Natural killer cell (primary cell): ENCODE data around the gene FATE1. TPM values are rescaled to one million over a fixed set of nuclear protein-coding genes. Genes with fewer than 3 reads are reported as not detected.

Experiments
- ATAC-seq, 3 donors: fragments of 150-1000 bp in 2 of 3; fragments of 200-7000 bp in 1 of 3; cut with Tn5 transposase; 1 replicate in 1 of 3; 2 replicates in 2 of 3; pipeline ENCODE4 v1.10.0; 2021; ENCODE audit warnings: mild to moderate bottlenecking in 2 of 3, moderate library complexity in 2 of 3
- DNase-seq, 2 donors: peaks; one replicate each; pipeline versions ENCODE4 v3.0.0 to v3.0.0-alpha.2; 2013 to 2021; ENCODE audit warnings: mixed read lengths in 1 of 2
- H3K27ac ChIP-seq: one replicate; pipeline ENCODE4 v1.5.1; 2013; ENCODE audit warnings: mild to moderate bottlenecking, low read length
- H3K27me3 ChIP-seq: one replicate; pipeline ENCODE4 v1.6.1; 2013; ENCODE audit warnings: low read length; ENCODE audit not compliant: control insufficient read depth, insufficient read depth
- H3K36me3 ChIP-seq: one replicate; pipeline ENCODE4 v1.6.1; 2013; ENCODE audit warnings: low read length; ENCODE audit not compliant: control insufficient read depth, insufficient read depth
- H3K4me1 ChIP-seq: one replicate; pipeline ENCODE4 v1.6.1; 2013; ENCODE audit warnings: low read length; ENCODE audit not compliant: control insufficient read depth, insufficient read depth
- H3K4me3 ChIP-seq: one replicate; pipeline ENCODE4 v1.5.1; 2013; ENCODE audit warnings: low read length
- H3K9me3 ChIP-seq: one replicate; pipeline ENCODE4 v1.6.1; 2013; ENCODE audit warnings: low read length; ENCODE audit not compliant: control insufficient read depth, insufficient read depth
- H3K27ac Mint-ChIP-seq, 2 donors: one replicate each; pipeline ENCODE4 v1.8.0; 2022; ENCODE audit warnings: mild to moderate bottlenecking in 2 of 2, mixed read lengths in 2 of 2, moderate library complexity in 1 of 2
- H3K27me3 Mint-ChIP-seq, 2 donors: one replicate each; pipeline ENCODE4 v1.8.0; 2022; ENCODE audit warnings: low read depth in 2 of 2, mixed read lengths in 2 of 2
- H3K36me3 Mint-ChIP-seq: one replicate; pipeline ENCODE4 v1.8.0; 2022; ENCODE audit warnings: mixed read lengths
- H3K4me1 Mint-ChIP-seq, 2 donors: one replicate each; pipeline ENCODE4 v1.8.0; 2022; ENCODE audit warnings: mixed read lengths in 2 of 2
- H3K4me3 Mint-ChIP-seq: one replicate; pipeline ENCODE4 v1.8.0; 2022; ENCODE audit warnings: mild to moderate bottlenecking, moderate library complexity, mixed read lengths
- H3K9me3 Mint-ChIP-seq, 2 donors: one replicate each; pipeline ENCODE4 v1.8.0; 2022; ENCODE audit warnings: mixed read lengths in 2 of 2
- WGBS: methylation state at CpG from one replicate; pipeline ENCODE4 v1.1.7; 2013; ENCODE audit warnings: missing lambda C conversion rate; ENCODE audit not compliant: insufficient coverage; 5-methylcytosine and 5-hydroxymethylcytosine counted together
- intact Hi-C: fragments of 100-400 bp; cut with micrococcal nuclease; formaldehyde crosslinking; loops from one replicate; pipeline ENCODE4 v1.14.2; 2022
- total RNA-seq, 4 donors: library from RNA; stranded (reverse); fragments of 120-200 nt in 1 of 4; gene quantifications; one replicate each; pipeline versions ENCODE4 v1.2.3 to v1.2.4, GENCODE V29; 2013 to 2022
- TF ChIP-seq, protein P1 (sequence below): fragments of 200-600 bp; IDR thresholded peaks from one replicate; pipeline ENCODE4 v1.8.0; 2022; ENCODE audit warnings: antibody characterized with exemption

Gene FATE1
- total RNA-seq, 3 donors from 2014 or later (not counting 1 experiment from before 2014, with no cell fraction given), result not detected

DNA sequence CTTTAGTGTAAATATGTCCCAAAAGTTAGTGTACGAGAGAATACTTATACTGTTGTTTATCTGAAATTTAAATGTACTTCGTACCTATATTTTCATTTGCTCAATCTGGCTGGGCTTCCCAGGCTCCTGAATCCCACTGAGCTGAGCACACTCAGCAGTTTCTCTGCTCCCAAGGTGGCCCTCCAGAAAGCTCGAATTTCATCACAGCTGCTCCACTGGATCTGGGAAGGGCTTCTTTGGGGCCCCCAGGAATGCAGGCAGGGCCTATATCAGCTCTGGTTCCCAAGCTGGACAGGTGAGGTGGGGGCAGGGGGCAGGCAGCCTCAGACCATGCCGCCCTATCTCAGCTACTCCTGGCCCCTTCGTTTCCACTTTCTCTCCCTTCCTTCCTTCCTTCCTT, 1.5 kb upstream of the FATE1 start:
- Histone ChIP-seq H3K4me1 (no peaks in the 10 kb centered on the region), H3K4me3 (no peak overlapping the region), H3K27ac (no peak overlapping the region), H3K36me3 (no peaks in the 10 kb centered on the region), H3K9me3 (no peaks in the 10 kb centered on the region), H3K27me3 (no peaks in the 10 kb centered on the region)
- no peak overlapping the region for H3K27ac Mint-ChIP-seq
- no peak for DNase-seq
- no peaks in the 10 kb centered on the region for H3K36me3 Mint-ChIP-seq
- H3K9me3 Mint-ChIP-seq, result no peaks in the 10 kb centered on the region
- intact Hi-C loops, result no loop called here
- H3K4me3 Mint-ChIP-seq, result no peak overlapping the region
- 78% methylated on average over 3 of the region's 5 CpGs for WGBS
- H3K27me3 Mint-ChIP-seq, result peaks cover 2 to 10% of the 10 kb centered on the region in 2 donors
- TF ChIP-seq, protein P1, sequence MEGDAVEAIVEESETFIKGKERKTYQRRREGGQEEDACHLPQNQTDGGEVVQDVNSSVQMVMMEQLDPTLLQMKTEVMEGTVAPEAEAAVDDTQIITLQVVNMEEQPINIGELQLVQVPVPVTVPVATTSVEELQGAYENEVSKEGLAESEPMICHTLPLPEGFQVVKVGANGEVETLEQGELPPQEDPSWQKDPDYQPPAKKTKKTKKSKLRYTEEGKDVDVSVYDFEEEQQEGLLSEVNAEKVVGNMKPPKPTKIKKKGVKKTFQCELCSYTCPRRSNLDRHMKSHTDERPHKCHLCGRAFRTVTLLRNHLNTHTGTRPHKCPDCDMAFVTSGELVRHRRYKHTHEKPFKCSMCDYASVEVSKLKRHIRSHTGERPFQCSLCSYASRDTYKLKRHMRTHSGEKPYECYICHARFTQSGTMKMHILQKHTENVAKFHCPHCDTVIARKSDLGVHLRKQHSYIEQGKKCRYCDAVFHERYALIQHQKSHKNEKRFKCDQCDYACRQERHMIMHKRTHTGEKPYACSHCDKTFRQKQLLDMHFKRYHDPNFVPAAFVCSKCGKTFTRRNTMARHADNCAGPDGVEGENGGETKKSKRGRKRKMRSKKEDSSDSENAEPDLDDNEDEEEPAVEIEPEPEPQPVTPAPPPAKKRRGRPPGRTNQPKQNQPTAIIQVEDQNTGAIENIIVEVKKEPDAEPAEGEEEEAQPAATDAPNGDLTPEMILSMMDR, result no peak
- H3K4me1 Mint-ChIP-seq, result no peaks in the 10 kb centered on the region
- no peak for ATAC-seq

DNA sequence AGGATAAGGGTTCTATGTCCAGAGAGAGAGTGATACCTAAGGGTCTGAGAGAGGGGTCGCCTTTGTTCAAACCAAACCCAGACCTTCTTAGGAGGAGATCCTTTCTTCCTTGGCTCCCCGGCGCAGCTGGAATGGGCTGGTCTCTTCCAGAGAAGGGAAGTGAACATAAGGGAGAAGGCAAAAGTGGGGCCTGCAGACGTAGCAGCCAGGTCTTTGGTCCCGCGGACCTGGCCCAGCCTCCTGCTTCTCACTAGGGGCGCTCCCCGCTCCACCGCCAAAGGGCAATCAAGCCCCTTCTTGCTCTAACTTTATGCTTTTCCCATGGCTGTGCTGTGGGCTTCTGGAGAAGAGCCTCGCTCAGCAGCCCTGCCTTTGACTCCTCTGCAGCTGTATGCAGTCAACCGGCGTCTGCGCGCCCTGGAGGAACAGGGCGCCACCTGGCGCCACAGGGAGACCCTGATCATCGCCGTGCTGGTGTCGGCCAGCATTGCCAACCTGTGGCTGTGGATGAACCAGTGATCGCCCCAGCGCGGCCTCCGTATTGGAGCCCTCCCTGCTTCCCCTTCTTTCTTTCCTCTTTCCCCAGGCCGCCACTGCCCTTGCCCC, 6.5 kb downstream of the FATE1 start:
- Mint-ChIP-seq H3K9me3 (no peaks in the 10 kb centered on the region), H3K36me3 (no peaks in the 10 kb centered on the region), H3K27ac (no peak overlapping the region), H3K4me1 (no peaks in the 10 kb centered on the region), H3K27me3 (peaks cover 0 to under 1% of the 10 kb centered on the region in 2 donors), H3K4me3 (no peak overlapping the region)
- DNase-seq (peak in 1 of 2 donors; percentile 1), ATAC-seq (no peak)
- TF ChIP-seq, protein P1, result no peak
- no peaks in the 10 kb centered on the region for H3K36me3 ChIP-seq
- 84% methylated on average over 24 of the region's 24 CpGs for WGBS
- H3K27me3 ChIP-seq, result no peaks in the 10 kb centered on the region
- H3K4me1 ChIP-seq, result no peaks in the 10 kb centered on the region
- intact Hi-C loops, result no loop called here
- H3K4me3 ChIP-seq, result no peak overlapping the region
- no peak overlapping the region for H3K27ac ChIP-seq
- no peaks in the 10 kb centered on the region for H3K9me3 ChIP-seq

DNA sequence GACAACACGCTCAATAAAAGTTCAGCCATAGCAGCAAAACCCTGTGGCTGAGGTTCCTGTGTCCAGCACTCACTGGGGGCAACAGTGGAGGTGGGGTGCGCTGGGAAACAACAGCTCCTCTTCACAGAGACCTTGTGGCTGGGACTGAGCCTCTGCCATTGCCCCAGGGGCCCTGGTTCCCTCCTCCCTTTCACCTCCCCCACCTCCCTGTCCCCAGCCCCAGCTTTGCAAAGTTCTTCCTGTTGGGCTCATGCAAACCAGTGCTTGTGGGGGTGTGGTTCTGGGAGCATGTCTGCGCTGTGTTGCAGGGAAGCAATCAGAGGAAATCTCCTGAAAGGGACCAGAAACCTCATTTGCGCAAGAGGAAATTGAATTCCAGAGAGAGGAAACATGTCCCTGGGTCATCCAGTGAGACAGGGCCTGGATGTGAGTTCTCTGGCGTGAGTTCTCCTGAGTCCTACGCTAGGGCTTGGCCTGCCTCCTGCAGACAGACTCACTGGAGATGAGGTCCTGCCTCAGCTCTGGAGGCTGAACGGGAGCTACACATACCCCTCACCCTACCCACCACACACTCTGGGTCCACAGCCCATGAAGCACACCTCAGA, 7.4 kb downstream of the FATE1 start:
- Mint-ChIP-seq H3K9me3 (no peaks in the 10 kb centered on the region), H3K4me1 (no peaks in the 10 kb centered on the region), H3K36me3 (no peaks in the 10 kb centered on the region), H3K4me3 (no peak overlapping the region), H3K27ac (no peak overlapping the region), H3K27me3 (no peaks in the 10 kb centered on the region)
- no peak overlapping the region for H3K4me3 ChIP-seq
- intact Hi-C loops, result no loop called here
- no peaks in the 10 kb centered on the region for H3K36me3 ChIP-seq
- H3K9me3 ChIP-seq, result no peaks in the 10 kb centered on the region
- TF ChIP-seq, protein P1, result no peak
- no peaks in the 10 kb centered on the region for H3K4me1 ChIP-seq
- H3K27me3 ChIP-seq, result no peaks in the 10 kb centered on the region
- no peak overlapping the region for H3K27ac ChIP-seq
- DNase-seq (no peak), ATAC-seq (no peak)
- 89% methylated on average over 7 of the region's 7 CpGs for WGBS
